Cardiac fibroblast (primary cell): ENCODE results near the gene TRIM31.
A peak's percentile ranks its signal among the peaks of the same experiment; 100 is the strongest.

Experiments
- DNase-seq, 2 donors: peaks; one replicate each; pipeline versions ENCODE4 v3.0.0 to v3.0.0-alpha.2; 2010; ENCODE audit warnings: low read depth in 2 of 2
- H3K4me3 ChIP-seq, 2 donors: replicated peaks in 1 of 2; 1 replicate in 1 of 2; 2 replicates in 1 of 2; pipeline ENCODE4 v1.5.1; 2011; ENCODE audit warnings: low read depth in 2 of 2, low read length in 2 of 2, mild to moderate bottlenecking in 2 of 2, moderate library complexity in 1 of 2
- CTCF ChIP-seq: IDR thresholded peaks from one replicate; pipeline ENCODE4 v1.5.1; 2011; ENCODE audit warnings: low read depth, mild to moderate bottlenecking, low read length, inconsistent platforms

TRIM31 gene

GRCh38 chr6:30060606-30061091 lies 52.2 kb downstream of the TRIM31 start:
- DNase-seq: peak; percentile 41 to 51
- no peak for TF ChIP-seq CTCF
- H3K4me3 ChIP-seq: peak overlapping the region; percentile 75 to 84

GRCh38 chr6:30055513-30055912 lies 57.4 kb downstream of the TRIM31 start:
- no peak for DNase-seq
- no peak overlapping the region for H3K4me3 ChIP-seq
- no peak for TF ChIP-seq CTCF

- no peak for DNase-seq
- no peak overlapping the region for H3K4me3 ChIP-seq
- no peak for TF ChIP-seq CTCF
Measured at GRCh38 chr6:30053682-30054081, 59.2 kb downstream of the TRIM31 start.
